Measurements from ENCODE around the gene CRACR2B.
A peak's percentile ranks its signal among the peaks of the same experiment; 100 is the strongest.

Gene CRACR2B

GRCh38 chr11:794013-794765 is 33.5 kb upstream of the CRACR2B start:
- Histone ChIP-seq H2AK5ac (ENCODE audit: low read length) (no peak overlapping the region), H3K4me2 (ENCODE audit: low read length) (no peak overlapping the region), H3K18ac (ENCODE audit: low read length) (no peak overlapping the region), H3K23ac (ENCODE audit: low read length) (no peak overlapping the region), H3K4me1 (ENCODE audit: control insufficient read depth, low read depth, low read length) (no peaks in the 10 kb centered on the region), H2BK120ac (ENCODE audit: low read depth, low read length) (no peak overlapping the region), H3K4ac (ENCODE audit: low read depth, low read length) (no peak overlapping the region), H2BK15ac (replicated peaks; ENCODE audit: low read depth) (no peak overlapping the region), H2BK5ac (ENCODE audit: low read length) (no peak overlapping the region), H4K8ac (ENCODE audit: low read depth, low read length) (no peak overlapping the region), H3K27me3 (ENCODE audit: insufficient read depth, low read length, poor library complexity) (no peaks in the 10 kb centered on the region), H3K56ac (ENCODE audit: low read length) (no peak overlapping the region), H3K79me1 (ENCODE audit: low read length) (peaks cover 4% of the 10 kb centered on the region), H3K36me3 (ENCODE audit: control insufficient read depth, insufficient read depth, low read length) (no peaks in the 10 kb centered on the region), H3K27ac (ENCODE audit: low read depth, low read length) (no peak overlapping the region), H4K5ac (ENCODE audit: low read length) (no peak overlapping the region), H3K9ac (ENCODE audit: low read length) (no peak overlapping the region), H3K79me2 (ENCODE audit: control insufficient read depth, insufficient read depth, low read length) (peaks cover 3% of the 10 kb centered on the region), H3K4me3 (ENCODE audit: low read length) (no peak overlapping the region)
- WGBS (ENCODE audit: extremely low coverage, insufficient coverage, low lambda C conversion rate): no CpG with 5 or more reads among the region's 31 CpGs
- DNase-seq: no peak

- Histone ChIP-seq H4K5ac (ENCODE audit: low read length) (no peak overlapping the region), H3K9ac (ENCODE audit: low read length) (no peak overlapping the region), H3K23ac (ENCODE audit: low read length) (no peak overlapping the region), H3K4me2 (ENCODE audit: low read length) (no peak overlapping the region), H3K4me3 (ENCODE audit: low read length) (no peak overlapping the region), H2BK120ac (ENCODE audit: low read depth, low read length) (no peak overlapping the region), H2BK15ac (replicated peaks; ENCODE audit: low read depth) (no peak overlapping the region), H3K36me3 (ENCODE audit: control insufficient read depth, insufficient read depth, low read length) (no peaks in the 10 kb centered on the region), H3K18ac (ENCODE audit: low read length) (no peak overlapping the region), H4K8ac (ENCODE audit: low read depth, low read length) (no peak overlapping the region), H2BK5ac (ENCODE audit: low read length) (no peak overlapping the region), H3K56ac (ENCODE audit: low read length) (no peak overlapping the region), H3K79me2 (ENCODE audit: control insufficient read depth, insufficient read depth, low read length) (peaks cover 3% of the 10 kb centered on the region), H3K4ac (ENCODE audit: low read depth, low read length) (no peak overlapping the region), H3K27me3 (ENCODE audit: insufficient read depth, low read length, poor library complexity) (no peaks in the 10 kb centered on the region), H3K27ac (ENCODE audit: low read depth, low read length) (no peak overlapping the region), H2AK5ac (ENCODE audit: low read length) (no peak overlapping the region), H3K79me1 (ENCODE audit: low read length) (peaks cover 4% of the 10 kb centered on the region), H3K4me1 (ENCODE audit: control insufficient read depth, low read depth, low read length) (no peaks in the 10 kb centered on the region)
- no CpG with 5 or more reads among the region's 38 CpGs for WGBS (ENCODE audit: extremely low coverage, insufficient coverage, low lambda C conversion rate)
- no peak for DNase-seq
These were observed 32.7 kb upstream of the CRACR2B start for GRCh38 chr11:794766-795633.

- WGBS (ENCODE audit: extremely low coverage, insufficient coverage, low lambda C conversion rate): no CpG with 5 or more reads among the region's 26 CpGs
These were observed 31.8 kb upstream of the CRACR2B start for GRCh38 chr11:795634-796564.

GRCh38 chr11:796565-797295 is 31.0 kb upstream of the CRACR2B start:
- Histone ChIP-seq H3K4me1 (ENCODE audit: control insufficient read depth, low read depth, low read length) (no peaks in the 10 kb centered on the region), H2BK15ac (replicated peaks; ENCODE audit: low read depth) (no peak overlapping the region), H2BK120ac (ENCODE audit: low read depth, low read length) (no peak overlapping the region), H2BK5ac (ENCODE audit: low read length) (no peak overlapping the region), H3K56ac (ENCODE audit: low read length) (peak overlapping the region; percentile 100), H3K36me3 (ENCODE audit: control insufficient read depth, insufficient read depth, low read length) (no peaks in the 10 kb centered on the region), H3K79me2 (ENCODE audit: control insufficient read depth, insufficient read depth, low read length) (peaks cover 3% of the 10 kb centered on the region), H3K4me2 (ENCODE audit: low read length) (peak overlapping the region; percentile 76), H3K27me3 (ENCODE audit: insufficient read depth, low read length, poor library complexity) (no peaks in the 10 kb centered on the region), H3K18ac (ENCODE audit: low read length) (no peak overlapping the region), H3K23ac (ENCODE audit: low read length) (no peak overlapping the region), H3K79me1 (ENCODE audit: low read length) (peaks cover 4% of the 10 kb centered on the region), H3K27ac (ENCODE audit: low read depth, low read length) (no peak overlapping the region), H3K4ac (ENCODE audit: low read depth, low read length) (no peak overlapping the region), H3K9ac (ENCODE audit: low read length) (peak overlapping the region; percentile 99), H3K4me3 (ENCODE audit: low read length) (no peak overlapping the region), H2AK5ac (ENCODE audit: low read length) (no peak overlapping the region), H4K8ac (ENCODE audit: low read depth, low read length) (no peak overlapping the region), H4K5ac (ENCODE audit: low read length) (no peak overlapping the region)
- no CpG with 5 or more reads among the region's 18 CpGs for WGBS (ENCODE audit: extremely low coverage, insufficient coverage, low lambda C conversion rate)
- no peak for DNase-seq

More at GRCh38 chr11:795634-796564, 31.8 kb upstream of the CRACR2B start:
- Histone ChIP-seq H3K27me3 (ENCODE audit: insufficient read depth, low read length, poor library complexity) (no peaks in the 10 kb centered on the region), H3K4me3 (ENCODE audit: low read length) (no peak overlapping the region), H3K79me1 (ENCODE audit: low read length) (peaks cover 4% of the 10 kb centered on the region), H3K79me2 (ENCODE audit: control insufficient read depth, insufficient read depth, low read length) (peaks cover 3% of the 10 kb centered on the region), H2AK5ac (ENCODE audit: low read length) (no peak overlapping the region), H3K56ac (ENCODE audit: low read length) (peak overlapping the region; percentile 56), H3K4me2 (ENCODE audit: low read length) (no peak overlapping the region), H3K9ac (ENCODE audit: low read length) (peak overlapping the region; percentile 22), H3K4me1 (ENCODE audit: control insufficient read depth, low read depth, low read length) (no peaks in the 10 kb centered on the region), H2BK15ac (replicated peaks; ENCODE audit: low read depth) (no peak overlapping the region), H3K4ac (ENCODE audit: low read depth, low read length) (no peak overlapping the region), H2BK120ac (ENCODE audit: low read depth, low read length) (no peak overlapping the region), H3K23ac (ENCODE audit: low read length) (no peak overlapping the region), H3K36me3 (ENCODE audit: control insufficient read depth, insufficient read depth, low read length) (no peaks in the 10 kb centered on the region), H3K27ac (ENCODE audit: low read depth, low read length) (no peak overlapping the region), H4K8ac (ENCODE audit: low read depth, low read length) (no peak overlapping the region), H2BK5ac (ENCODE audit: low read length) (no peak overlapping the region), H4K5ac (ENCODE audit: low read length) (no peak overlapping the region), H3K18ac (ENCODE audit: low read length) (no peak overlapping the region)
- DNase-seq: no peak

All from mesendoderm (in vitro differentiated cells).